HG03025 (cell line): ENCODE data around the gene GABRB1.

Experiments used
- ATAC-seq: cut with Tn5 transposase; IDR thresholded peaks from one replicate; pipeline ENCODE4 v1.9.1; 2021; ENCODE audit warnings: mild to moderate bottlenecking, moderate library complexity; ENCODE audit not compliant: unreplicated experiment, low FRiP score

The GABRB1 gene

DNA sequence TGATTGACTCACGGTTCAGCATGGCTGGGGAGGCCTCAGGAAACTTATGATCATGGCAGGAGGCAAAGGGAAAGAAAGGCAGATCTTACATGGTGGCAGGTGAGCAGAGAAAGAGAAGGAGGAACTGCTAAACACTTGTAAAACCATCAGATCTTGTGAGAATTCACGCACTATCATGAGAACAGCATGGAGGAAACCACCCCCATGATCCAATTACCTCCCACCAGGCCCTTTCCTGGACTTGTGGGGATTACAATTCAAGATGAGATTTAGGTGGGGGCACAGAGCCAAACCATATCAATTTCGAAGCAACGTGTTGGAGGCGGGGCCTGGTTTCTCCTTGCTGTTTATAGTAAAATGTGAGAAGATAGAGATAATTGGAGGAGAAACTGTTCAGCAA, 167.4 kb downstream of the GABRB1 start:
- ATAC-seq: no peak

DNA sequence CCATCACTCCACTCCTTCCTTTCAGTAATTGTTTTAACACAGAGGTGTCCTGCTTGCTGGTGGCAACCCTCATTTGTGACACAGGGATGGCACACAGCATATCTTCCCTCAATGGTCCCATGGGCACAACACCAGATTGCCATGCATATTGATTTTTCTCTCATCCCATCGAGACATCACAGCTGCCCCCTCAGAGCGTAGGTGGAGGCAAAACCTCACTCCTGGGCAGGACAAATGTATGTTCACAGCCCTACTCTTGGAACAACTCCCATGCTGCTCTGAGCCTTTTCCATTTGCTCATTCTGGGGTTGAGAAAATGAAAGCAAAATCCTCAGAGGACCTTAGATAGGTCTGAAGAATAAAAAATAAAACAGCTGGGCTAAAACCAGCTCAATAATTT, 172.2 kb downstream of the GABRB1 start:
- no peak for ATAC-seq

DNA sequence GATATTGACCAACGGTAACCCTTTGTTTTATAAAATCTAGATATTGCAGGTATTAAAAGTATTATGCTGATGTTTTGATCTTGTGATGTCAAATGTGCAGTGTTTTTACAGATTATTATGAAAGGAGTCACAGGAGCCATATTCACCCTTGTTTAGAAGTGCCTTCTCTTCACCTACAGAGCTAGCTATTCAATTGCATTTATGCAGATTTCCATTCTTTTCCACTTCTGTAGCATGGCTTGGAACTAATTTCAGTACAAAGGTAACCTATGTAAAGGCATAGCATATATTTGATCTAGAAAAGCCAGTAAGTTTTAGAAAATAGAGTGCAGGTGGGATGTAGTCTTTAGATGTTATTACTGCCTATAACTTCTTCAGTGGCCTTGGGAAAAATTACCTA, 176.2 kb downstream of the GABRB1 start:
- ATAC-seq: no peak

DNA sequence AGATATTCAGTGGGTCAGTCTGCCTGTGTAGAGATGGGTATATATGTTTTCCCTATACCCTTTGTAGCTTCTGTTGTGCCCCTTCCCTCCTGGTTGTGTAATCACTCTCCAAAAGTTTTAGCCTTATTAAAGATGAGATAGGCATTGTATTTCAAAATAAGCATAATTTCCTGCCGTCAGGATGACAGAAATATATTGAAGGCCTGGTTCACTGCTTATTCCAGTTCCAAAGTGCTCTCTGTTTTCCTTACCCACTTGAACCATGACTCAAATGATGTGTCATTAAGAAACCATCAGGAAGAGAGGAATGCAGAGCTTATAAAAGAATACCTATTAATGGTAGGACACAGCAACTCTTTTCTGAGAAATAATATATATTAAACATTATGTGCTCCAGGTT, 178.5 kb downstream of the GABRB1 start:
- no peak for ATAC-seq

DNA sequence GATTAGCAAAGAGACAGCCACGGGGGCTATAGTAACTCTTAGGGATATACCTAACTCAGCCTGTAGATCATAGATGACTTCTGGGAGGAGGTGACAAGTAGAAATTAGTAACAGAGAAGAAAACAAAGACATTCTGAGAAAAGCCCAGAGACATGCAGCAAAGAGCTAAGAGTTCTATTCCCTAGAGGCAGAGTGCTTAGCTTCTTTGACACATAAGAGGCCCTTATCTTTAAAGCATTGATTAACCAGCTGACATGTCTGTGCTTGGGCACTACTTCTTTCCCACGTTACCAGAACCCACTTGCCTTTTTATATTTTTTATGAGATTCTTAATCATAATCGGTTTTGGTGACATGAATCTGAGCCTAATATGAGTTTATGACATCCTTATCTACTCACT, 179.5 kb downstream of the GABRB1 start:
- ATAC-seq: no peak

DNA sequence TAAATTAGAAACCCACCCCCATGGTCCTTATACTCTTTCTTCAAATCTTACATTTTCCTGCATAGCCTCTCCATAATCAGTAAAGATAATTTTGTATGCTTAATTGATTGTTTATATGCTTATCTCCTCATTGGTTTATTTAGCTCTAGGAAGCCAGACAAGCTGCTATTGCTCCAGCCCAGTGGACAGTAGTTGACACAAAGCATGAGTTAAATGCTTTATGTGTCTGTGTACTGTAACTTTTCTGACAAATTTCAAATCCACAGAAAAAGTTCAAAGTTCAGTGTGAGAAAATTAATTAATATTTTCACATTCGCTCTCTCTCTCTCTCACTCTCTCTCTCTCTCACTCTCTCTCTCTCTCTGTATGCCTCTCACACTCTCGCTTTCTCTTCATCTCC, 181.7 kb downstream of the GABRB1 start:
- no peak for ATAC-seq

DNA sequence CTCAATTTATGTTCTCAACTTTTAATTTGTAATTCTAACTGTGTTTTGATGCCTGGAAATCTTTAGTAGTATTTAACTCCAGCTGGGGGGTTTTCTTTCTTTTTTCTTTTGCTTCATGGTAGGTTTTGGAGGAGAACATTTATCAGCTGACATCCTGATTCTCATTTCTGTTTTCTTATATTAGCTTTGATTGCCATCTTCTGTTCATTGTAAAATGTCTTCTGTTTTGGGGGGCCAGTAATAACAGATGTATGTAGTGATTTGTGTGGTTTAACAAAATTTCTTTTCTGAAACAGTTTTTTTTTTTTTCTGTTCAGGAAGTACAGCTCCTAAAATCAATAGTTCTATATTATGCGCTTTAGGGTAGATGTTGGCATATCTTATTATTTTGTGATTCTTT, 182.2 kb downstream of the GABRB1 start:
- no peak for ATAC-seq

DNA sequence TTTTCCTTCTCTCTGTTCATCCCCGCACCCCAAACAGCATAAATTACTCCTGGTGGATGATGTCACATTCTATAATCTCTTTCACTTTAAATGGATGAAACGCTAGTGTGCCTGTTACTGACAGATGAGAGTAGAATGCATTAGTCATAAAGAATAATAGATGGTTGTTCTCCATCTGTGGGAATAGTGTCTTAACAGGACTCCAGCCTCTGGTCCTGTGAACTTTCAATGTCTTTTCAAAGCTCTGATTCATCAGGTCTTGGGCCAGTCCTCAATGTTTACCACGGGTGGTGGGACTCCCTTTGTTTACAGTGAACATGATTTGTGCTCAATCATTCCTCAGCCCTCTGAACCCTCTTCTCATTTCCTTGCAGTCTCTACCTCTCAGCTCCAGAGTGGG, 182.6 kb downstream of the GABRB1 start:
- ATAC-seq: no peak

DNA sequence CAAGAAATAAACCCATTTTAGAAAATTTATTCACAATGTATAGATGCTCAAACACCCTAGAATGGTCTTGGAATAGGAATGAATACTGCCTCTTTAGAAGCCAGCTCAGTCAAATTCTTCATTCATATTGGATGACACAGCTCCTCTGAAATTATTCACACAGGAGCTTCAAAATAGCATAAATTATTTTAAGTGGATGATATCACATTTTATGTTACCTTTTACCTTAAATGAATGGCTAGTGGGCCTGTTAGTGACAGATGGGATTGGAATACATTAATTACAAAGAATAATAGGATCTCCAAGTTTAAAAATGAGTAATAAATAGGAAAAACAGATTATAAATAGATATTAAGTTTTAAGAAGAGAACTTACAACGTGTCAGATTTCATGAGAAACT, 184.4 kb downstream of the GABRB1 start:
- no peak for ATAC-seq

DNA sequence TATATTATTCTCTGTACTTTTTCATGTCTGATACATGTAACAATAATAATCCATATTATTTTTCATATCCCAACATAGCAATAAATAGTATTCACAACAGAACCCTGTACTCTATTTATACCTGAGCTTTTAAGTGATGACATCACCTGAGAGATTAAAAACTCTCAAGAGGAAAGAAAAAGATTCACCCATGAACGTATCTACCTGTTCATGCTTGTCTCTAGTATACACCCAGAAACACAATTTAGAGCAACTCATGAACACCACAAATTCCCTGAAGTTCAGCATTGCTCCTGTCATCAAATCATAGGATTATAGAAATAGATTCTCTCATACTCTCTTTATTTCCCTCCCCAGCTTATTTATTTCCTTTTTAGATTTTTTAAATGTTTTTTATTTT, 185.9 kb downstream of the GABRB1 start:
- no peak for ATAC-seq

DNA sequence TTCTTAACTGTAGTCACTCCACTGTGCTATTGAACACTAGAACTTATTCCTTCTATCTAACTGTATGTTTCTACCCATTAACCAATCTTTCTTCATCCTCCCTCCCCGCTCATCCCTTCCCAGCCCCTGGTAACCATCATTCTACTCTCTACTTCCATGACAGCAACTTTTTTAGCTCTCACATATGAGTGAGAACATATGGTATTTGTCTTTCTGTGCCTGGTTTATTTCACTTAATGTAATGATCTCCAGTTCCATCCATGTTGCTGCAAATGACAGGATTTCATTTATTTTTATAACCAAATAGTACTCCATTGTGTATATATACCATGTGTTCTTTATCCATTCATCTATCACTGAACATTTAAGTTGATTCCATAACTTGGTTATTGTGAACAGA, 186.5 kb downstream of the GABRB1 start:
- ATAC-seq: no peak

DNA sequence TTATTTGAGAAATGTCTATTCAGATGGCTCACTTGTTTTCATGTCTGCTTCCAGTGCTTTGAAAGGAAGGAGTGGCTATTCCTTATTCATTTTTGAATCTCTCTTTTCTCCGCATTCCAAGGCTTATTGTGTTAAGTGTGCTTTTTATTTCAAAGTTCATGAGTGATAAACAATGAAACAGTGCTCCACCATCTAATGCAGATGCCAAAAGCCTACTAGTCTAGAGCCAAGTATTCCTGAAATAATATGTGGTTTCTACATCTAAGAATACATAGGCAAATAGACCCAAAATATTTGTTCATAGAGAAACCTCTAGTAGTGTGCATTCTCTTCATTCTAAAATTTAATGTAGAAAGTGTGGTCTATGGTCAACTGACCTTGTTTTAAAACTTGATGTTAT, 187.3 kb downstream of the GABRB1 start:
- ATAC-seq: no peak

DNA sequence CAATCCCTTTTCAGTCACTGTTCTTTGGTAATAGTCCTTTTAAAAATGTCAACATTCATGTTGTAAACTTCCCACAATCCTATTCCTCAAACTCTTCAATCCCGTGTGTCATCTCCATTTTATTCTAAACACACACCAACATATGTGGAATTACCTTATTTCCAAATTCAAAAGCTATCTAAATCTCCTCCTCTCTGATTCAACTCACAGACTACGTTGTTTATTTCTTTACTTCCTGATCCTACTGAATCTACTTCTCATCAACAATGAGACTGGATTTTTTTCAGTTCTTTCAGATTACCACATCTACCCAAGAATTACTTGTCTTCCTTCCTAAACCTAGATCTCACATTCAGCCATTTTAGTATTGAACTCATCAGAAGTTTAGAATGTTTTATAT, 188.2 kb downstream of the GABRB1 start:
- ATAC-seq: no peak

DNA sequence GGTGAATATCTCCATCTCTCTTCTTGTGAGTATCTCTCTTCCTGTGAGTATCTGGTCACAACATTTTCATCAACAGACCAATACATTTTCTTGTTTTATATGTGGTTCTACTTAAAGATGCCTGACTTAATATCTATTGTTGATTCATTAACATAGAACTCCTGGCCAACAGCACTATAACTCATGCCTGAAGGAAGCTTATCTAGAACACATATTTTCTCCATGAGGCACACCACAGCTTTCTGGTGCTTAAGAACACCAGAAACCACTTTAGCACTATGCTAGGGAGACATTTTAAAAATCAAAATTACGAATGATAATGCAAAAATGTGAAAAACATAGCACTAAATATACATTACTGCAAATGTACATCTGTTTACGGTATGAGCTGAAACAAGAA, 190.4 kb downstream of the GABRB1 start:
- ATAC-seq: no peak

DNA sequence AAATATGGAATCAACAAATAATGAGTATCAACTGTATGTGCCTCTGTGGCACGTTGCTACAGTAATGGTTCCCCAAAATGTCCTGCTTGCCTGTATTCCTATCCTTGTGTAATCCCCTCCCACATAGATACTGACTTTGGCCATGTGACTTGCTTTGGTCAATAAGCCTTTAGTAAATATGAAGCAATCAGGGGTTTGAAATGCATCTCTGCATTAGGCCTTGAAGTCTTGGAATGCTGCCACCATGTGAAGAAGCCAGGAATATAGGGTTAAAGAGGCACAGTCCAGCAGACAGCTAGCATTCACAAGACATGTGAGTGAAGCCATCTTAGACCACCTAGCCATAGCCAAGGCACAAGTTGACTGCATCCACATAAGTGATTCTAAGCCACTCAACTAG, 190.9 kb downstream of the GABRB1 start:
- no peak for ATAC-seq

DNA sequence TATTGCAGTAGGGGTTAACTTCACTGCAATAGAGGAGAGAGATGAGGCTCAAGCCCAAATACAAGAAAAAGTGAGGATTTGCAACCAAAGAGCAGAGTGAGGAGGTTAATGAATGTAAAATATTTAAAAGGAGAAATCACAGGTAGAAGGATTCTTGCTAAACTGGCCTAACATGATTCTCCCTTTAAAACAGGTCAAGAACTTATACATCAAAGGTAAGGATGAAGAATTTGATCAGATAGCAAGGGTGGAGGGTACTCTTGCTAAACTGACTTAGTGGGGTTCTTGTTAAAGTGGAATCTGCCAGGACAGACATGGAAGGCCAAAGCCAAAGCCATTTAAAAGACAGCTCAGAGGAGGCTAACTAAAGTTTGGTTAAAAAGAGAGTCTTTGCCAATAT, 193.0 kb downstream of the GABRB1 start:
- no peak for ATAC-seq

DNA sequence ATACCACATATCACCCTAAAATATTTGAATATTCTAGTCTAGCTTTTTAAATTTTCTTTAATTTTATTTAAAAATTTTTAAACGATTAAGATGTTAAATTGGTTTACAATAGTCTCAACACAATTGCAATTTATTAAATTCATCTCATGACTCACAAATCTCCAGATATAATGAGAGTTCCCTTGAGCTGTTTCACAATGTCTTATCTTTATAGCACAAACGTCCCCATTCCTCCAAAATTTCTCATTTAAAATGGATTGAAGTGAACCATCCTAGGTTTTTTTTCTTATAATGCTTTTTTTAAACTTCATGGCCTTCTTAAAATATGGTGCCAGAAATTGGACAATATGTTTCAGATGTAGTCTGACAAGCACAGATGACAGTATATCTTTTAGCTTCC, 204.4 kb downstream of the GABRB1 start:
- no peak for ATAC-seq

DNA sequence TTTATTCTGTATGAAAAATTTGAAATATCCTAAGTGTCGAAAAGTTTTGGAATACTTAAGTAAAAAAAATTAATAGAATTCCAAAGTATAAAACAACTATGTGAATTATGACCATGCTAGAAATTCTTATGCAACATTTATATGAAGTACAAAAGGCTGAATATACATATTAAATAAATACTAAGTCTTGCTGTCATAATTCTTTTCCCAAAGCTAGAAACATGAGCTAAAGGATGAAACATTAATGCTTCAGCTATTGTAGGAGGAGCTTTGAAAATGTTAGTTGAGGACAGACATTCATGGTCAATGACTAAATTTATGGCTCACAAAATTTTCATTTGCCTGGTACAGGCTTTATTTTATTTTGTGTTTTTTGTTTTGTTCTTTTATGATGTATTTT, 207.3 kb downstream of the GABRB1 start:
- ATAC-seq: no peak

DNA sequence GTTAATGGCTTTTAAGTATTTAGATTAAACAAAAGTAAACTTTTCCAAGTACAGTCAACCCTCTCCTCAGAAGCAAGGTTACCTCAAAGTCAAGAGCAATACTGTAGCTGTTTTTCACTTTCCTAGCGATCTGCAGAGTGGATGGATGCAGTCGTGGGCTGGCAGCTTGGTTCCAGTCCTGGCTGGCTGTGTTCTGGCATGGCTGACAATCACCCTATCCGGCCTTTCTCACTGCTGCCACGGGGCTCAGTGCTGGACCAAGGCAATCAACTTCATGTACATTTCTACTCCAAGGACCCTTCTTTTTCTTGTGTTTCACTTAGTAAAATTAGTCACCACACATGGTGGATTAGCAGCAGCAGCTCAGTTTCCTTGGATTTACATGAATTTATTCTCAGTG, 208.3 kb downstream of the GABRB1 start:
- ATAC-seq: no peak

DNA sequence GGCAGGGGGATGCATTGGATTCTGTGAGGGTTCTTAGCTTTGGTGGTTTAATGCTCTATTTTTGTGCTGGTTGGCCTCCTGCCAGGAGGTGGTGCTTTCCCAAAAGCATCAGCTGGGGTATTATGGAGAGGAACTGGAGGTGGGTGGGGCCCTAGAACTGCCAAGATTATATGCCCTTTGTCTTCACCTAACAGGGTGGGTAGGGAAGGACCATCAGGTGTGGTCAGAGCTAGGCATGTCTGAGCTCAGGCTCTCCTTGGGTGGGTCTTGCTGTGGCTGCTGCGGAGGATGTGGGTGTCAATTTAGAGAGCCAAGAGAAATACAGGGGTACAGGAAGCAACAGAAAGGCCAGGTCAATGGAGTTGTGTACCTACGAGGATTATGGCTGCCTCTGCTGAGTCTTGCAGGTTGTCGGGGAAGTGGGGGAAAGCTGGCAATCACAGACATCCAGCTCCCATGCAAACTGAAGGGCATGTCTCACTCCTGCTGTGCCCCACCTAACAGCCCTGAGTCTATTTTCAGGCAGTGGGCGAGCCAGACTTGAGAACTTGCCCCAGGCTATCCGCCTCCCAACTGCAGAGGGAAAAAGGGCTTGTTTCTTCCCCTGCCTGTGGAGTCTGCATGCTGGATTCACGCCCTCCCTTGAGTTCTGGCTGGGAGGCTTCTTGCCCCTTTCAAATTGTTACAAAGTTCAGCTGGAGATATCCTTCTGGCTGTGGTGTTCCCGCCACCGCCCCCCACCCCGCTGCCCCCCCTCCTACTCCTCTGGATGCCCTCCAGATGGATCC, 220.2 kb downstream of the GABRB1 start:
- no peak for ATAC-seq

DNA sequence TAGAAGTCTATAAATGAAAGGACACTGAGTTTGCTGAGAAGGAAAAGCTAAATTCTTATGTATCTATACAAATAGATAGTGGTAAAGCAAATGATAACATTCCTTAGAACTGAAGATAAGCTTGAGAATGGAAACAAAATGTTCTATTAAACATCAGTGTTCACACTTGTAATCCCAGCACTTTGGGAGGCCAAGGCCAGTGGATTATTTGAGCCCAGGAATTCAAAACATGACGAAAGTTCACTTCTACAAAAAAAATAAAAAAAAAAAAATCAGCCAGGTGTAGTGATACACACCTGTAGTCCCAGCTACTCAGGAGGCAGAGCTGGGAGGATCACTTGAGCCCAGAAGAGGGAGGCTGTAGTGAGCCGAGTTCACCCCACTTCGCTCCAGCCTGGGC, 232.4 kb downstream of the GABRB1 start:
- no peak for ATAC-seq

DNA sequence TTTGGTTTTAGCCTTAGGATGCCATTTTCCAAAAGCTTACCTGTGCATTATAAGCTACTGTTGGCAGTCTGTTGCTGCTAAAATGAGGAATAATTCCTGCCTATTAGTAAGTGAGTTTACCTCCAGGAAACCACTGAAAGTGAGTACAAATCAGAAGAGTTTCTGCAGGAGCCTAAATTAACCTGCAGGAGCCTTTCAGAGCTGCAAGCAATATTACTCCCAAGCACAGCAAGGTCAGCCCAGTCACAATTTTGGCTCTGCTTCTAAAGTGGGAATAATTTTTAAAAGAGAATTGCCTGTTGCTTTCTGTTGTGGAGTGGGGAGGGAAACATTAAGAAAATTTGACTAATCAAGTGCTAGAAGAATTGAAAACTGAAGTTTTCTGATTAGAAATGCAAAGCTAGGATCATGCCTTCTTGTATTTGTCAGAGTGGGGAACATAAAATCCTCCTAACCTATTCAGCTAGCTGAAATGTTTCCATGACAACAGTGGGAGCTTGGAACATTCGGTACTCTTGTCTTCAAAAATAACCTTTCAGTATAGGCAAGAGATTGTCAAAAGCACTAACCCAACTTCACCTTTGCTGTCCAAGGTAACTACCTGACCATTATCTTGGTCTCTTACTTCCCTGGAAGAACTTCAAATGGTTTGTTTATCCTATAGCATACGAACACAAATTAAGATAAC, 239.0 kb downstream of the GABRB1 start:
- no peak for ATAC-seq
